PC-9 (cell line): ENCODE data around the gene CRB2.

Source experiments
- EZH2 ChIP-seq: fragments of 200-600 bp; sonication (generic); IDR thresholded peaks from 2 replicates; pipeline ENCODE4 v1.8.0; 2017; ENCODE audit warnings: antibody characterized with exemption, low read depth
- TF ChIP-seq, protein P1 (sequence below): fragments of 200-600 bp; sonication (generic); conservative IDR thresholded peaks from 2 replicates; pipeline ENCODE4 v1.6.1; 2017; ENCODE audit warnings: mixed run types, antibody characterized with exemption, mild to moderate bottlenecking, moderate library complexity

GRCh38 chr9:123371228-123371584 is 15.2 kb downstream of the CRB2 start:
- TF ChIP-seq, protein P1, sequence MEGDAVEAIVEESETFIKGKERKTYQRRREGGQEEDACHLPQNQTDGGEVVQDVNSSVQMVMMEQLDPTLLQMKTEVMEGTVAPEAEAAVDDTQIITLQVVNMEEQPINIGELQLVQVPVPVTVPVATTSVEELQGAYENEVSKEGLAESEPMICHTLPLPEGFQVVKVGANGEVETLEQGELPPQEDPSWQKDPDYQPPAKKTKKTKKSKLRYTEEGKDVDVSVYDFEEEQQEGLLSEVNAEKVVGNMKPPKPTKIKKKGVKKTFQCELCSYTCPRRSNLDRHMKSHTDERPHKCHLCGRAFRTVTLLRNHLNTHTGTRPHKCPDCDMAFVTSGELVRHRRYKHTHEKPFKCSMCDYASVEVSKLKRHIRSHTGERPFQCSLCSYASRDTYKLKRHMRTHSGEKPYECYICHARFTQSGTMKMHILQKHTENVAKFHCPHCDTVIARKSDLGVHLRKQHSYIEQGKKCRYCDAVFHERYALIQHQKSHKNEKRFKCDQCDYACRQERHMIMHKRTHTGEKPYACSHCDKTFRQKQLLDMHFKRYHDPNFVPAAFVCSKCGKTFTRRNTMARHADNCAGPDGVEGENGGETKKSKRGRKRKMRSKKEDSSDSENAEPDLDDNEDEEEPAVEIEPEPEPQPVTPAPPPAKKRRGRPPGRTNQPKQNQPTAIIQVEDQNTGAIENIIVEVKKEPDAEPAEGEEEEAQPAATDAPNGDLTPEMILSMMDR = no peak
- no peak for TF ChIP-seq EZH2
